H1 (cell line): Measurements from ENCODE around the gene TRA2A. TPM values are rescaled to one million over a fixed set of nuclear protein-coding genes. Genes with fewer than 3 reads are reported as not detected.

Experiments used
- ASH2L ChIP-seq: fragments of 200-600, 300-600 bp; sonication (generic); IDR thresholded peaks from one replicate; pipeline ENCODE4 v1.7.1; 2017; ENCODE audit warnings: low read length
- NRF1 ChIP-seq: IDR thresholded peaks from 2 replicates; pipeline ENCODE4 v1.6.1; 2011; ENCODE audit warnings: mild to moderate bottlenecking, low read depth, low read length, improper control_type of control experiment
- PHF8 ChIP-seq: fragments of 200-600 bp; sonication (generic); conservative IDR thresholded peaks from 2 replicates; pipeline ENCODE4 v1.7.1; 2012; ENCODE audit warnings: low read depth, mild to moderate bottlenecking, inconsistent platforms, low read length, moderate library complexity
- polyA plus RNA-seq, 7 experiments: library from polyadenylated mRNA; depleted of rRNA in 3 of 7; stranded (reverse) in 5 of 7; unstranded in 2 of 7; fragments of >200 nt in 5 of 7; fragments of 200-250 nt in 2 of 7; gene quantifications; 1 replicate in 5 of 7; 2 replicates in 1 of 7; 4 replicates in 1 of 7; pipeline versions ENCODE4 v1.2.1 to v1.2.3, GENCODE V29; 2011 to 2013; ENCODE audit warnings: missing spikeins in 2 of 7, mixed read lengths in 2 of 7
- total RNA-seq: library from RNA; stranded (reverse); fragmentation: NEBNext Ultra II Directional; extraction: Animal tissue kit (Norgen Biotek cat#: 25700); gene quantifications from 2 replicates; pipeline ENCODE4 v1.2.1, GENCODE V29; 2021
- TF ChIP-seq, protein P1 (sequence below): fragments of 300-600 bp; sonication (generic); IDR thresholded peaks from 2 replicates; pipeline ENCODE4 v1.7.1; 2012; ENCODE audit warnings: low read length, moderate library complexity, mild to moderate bottlenecking, inconsistent platforms; ENCODE audit not compliant: insufficient replicate concordance

Gene TRA2A
- total and polyA plus RNA-seq, 2 of the 8 experiments (the other 6 are each of a cell fraction or from before 2014, with no cell fraction given), result 116 to 125 TPM

DNA sequence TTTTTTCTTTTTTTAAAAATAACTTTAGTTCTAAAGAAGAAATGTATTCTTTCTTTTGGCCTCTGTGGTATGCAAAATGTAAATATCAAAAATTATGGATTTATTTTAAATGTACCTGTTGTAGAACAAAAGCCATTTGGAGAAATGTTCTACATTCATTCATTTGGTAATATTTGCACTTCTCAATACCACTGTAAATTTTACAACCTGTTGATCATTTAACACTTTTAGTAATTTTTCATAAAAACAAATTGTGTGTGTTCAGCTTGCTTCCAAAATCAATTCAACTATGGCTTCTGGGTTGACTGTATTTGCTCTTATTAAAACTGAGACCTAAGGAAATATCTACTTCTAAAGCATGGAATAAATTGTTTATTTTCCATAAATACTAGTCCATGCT, 59.2 kb downstream of the TRA2A start (continued):
- TF ChIP-seq, protein P1, sequence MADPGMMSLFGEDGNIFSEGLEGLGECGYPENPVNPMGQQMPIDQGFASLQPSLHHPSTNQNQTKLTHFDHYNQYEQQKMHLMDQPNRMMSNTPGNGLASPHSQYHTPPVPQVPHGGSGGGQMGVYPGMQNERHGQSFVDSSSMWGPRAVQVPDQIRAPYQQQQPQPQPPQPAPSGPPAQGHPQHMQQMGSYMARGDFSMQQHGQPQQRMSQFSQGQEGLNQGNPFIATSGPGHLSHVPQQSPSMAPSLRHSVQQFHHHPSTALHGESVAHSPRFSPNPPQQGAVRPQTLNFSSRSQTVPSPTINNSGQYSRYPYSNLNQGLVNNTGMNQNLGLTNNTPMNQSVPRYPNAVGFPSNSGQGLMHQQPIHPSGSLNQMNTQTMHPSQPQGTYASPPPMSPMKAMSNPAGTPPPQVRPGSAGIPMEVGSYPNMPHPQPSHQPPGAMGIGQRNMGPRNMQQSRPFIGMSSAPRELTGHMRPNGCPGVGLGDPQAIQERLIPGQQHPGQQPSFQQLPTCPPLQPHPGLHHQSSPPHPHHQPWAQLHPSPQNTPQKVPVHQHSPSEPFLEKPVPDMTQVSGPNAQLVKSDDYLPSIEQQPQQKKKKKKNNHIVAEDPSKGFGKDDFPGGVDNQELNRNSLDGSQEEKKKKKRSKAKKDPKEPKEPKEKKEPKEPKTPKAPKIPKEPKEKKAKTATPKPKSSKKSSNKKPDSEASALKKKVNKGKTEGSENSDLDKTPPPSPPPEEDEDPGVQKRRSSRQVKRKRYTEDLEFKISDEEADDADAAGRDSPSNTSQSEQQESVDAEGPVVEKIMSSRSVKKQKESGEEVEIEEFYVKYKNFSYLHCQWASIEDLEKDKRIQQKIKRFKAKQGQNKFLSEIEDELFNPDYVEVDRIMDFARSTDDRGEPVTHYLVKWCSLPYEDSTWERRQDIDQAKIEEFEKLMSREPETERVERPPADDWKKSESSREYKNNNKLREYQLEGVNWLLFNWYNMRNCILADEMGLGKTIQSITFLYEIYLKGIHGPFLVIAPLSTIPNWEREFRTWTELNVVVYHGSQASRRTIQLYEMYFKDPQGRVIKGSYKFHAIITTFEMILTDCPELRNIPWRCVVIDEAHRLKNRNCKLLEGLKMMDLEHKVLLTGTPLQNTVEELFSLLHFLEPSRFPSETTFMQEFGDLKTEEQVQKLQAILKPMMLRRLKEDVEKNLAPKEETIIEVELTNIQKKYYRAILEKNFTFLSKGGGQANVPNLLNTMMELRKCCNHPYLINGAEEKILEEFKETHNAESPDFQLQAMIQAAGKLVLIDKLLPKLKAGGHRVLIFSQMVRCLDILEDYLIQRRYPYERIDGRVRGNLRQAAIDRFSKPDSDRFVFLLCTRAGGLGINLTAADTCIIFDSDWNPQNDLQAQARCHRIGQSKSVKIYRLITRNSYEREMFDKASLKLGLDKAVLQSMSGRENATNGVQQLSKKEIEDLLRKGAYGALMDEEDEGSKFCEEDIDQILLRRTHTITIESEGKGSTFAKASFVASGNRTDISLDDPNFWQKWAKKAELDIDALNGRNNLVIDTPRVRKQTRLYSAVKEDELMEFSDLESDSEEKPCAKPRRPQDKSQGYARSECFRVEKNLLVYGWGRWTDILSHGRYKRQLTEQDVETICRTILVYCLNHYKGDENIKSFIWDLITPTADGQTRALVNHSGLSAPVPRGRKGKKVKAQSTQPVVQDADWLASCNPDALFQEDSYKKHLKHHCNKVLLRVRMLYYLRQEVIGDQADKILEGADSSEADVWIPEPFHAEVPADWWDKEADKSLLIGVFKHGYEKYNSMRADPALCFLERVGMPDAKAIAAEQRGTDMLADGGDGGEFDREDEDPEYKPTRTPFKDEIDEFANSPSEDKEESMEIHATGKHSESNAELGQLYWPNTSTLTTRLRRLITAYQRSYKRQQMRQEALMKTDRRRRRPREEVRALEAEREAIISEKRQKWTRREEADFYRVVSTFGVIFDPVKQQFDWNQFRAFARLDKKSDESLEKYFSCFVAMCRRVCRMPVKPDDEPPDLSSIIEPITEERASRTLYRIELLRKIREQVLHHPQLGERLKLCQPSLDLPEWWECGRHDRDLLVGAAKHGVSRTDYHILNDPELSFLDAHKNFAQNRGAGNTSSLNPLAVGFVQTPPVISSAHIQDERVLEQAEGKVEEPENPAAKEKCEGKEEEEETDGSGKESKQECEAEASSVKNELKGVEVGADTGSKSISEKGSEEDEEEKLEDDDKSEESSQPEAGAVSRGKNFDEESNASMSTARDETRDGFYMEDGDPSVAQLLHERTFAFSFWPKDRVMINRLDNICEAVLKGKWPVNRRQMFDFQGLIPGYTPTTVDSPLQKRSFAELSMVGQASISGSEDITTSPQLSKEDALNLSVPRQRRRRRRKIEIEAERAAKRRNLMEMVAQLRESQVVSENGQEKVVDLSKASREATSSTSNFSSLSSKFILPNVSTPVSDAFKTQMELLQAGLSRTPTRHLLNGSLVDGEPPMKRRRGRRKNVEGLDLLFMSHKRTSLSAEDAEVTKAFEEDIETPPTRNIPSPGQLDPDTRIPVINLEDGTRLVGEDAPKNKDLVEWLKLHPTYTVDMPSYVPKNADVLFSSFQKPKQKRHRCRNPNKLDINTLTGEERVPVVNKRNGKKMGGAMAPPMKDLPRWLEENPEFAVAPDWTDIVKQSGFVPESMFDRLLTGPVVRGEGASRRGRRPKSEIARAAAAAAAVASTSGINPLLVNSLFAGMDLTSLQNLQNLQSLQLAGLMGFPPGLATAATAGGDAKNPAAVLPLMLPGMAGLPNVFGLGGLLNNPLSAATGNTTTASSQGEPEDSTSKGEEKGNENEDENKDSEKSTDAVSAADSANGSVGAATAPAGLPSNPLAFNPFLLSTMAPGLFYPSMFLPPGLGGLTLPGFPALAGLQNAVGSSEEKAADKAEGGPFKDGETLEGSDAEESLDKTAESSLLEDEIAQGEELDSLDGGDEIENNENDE, result no peak
- no peak for TF ChIP-seq ASH2L
- TF ChIP-seq PHF8, result no peak
- no peak for TF ChIP-seq NRF1
